Spleen (tissue), 11 donors: Measurements from ENCODE around the gene TIMP2. TPM values are rescaled to one million over a fixed set of nuclear protein-coding genes. Genes with fewer than 3 reads are reported as not detected.

ENCODE experiments used
- DNase-seq: peaks from one replicate; pipeline ENCODE4 v3.0.0-alpha.2; 2020
- H3K27ac ChIP-seq, 8 donors: fragments of 200-600 bp; sonication (generic) in 7 of 8; 1 replicate in 4 of 8; 2 replicates in 4 of 8; pipeline versions ENCODE4 v1.5.0 to v1.8.0; 2016 to 2021; ENCODE audit warnings: inconsistent platforms in 4 of 8, mild to moderate bottlenecking in 4 of 8, moderate library complexity in 1 of 8
- H3K27me3 ChIP-seq, 7 donors: fragments of 200-600 bp; sonication (generic) in 6 of 7; replicated peaks in 1 of 7; 1 replicate in 4 of 7; 2 replicates in 3 of 7; pipeline versions ENCODE4 v1.5.0 to v1.8.0; 2016 to 2021; ENCODE audit warnings: inconsistent platforms in 3 of 7, mild to moderate bottlenecking in 1 of 7
- H3K36me3 ChIP-seq, 6 donors: fragments of 200-600 bp; sonication (generic) in 5 of 6; 1 replicate in 4 of 6; 2 replicates in 2 of 6; pipeline versions ENCODE4 v1.5.0 to v1.8.0; 2016 to 2021; ENCODE audit warnings: inconsistent platforms in 2 of 6
- H3K4me1 ChIP-seq, 6 donors: fragments of 200-600 bp; sonication (generic) in 5 of 6; 1 replicate in 3 of 6; 2 replicates in 3 of 6; pipeline versions ENCODE4 v1.5.0 to v1.8.0; 2016 to 2021; ENCODE audit warnings: inconsistent platforms in 3 of 6
- H3K4me3 ChIP-seq, 8 donors: fragments of 200-600 bp; sonication (generic) in 7 of 8; 1 replicate in 4 of 8; 2 replicates in 4 of 8; pipeline versions ENCODE4 v1.5.0 to v1.8.0; 2016 to 2021; ENCODE audit warnings: inconsistent platforms in 4 of 8, mild to moderate bottlenecking in 4 of 8, moderate library complexity in 2 of 8
- H3K9me3 ChIP-seq, 8 donors: fragments of 200-600 bp; sonication (generic) in 7 of 8; 1 replicate in 4 of 8; 2 replicates in 4 of 8; pipeline versions ENCODE4 v1.5.0 to v1.8.0; 2016 to 2021; ENCODE audit warnings: inconsistent platforms in 4 of 8
- CTCF ChIP-seq, 11 experiments: fragments of 200-600 bp in 7 of 11; fragments of 450-650 bp in 4 of 11; sonication (generic) in 4 of 11; IDR thresholded peaks in 8 of 11; conservative IDR thresholded peaks in 3 of 11; 1 replicate in 7 of 11; 2 replicates in 4 of 11; pipeline versions ENCODE4 v1.4.0 to v1.8.0; 2016 to 2021; ENCODE audit warnings: antibody characterized with exemption in 11 of 11, inconsistent platforms in 4 of 11, mild to moderate bottlenecking in 1 of 11
- POLR2A ChIP-seq, 3 donors: fragments of 450-650 bp; IDR thresholded peaks; one replicate each; pipeline ENCODE4 v1.5.1; 2017; ENCODE audit warnings: antibody characterized with exemption in 3 of 3, mild to moderate bottlenecking in 1 of 3
- POLR2AphosphoS5 ChIP-seq, 3 donors: sonication (generic); formaldehyde crosslinking; IDR thresholded peaks; one replicate each; pipeline ENCODE4 v1.5.1; 2017; ENCODE audit warnings: antibody characterized with exemption in 3 of 3
- WGBS, 5 donors: extraction: QIAGEN DNeasy Blood & Tissue Kit in 3 of 5; methylation state at CpG; one replicate each; pipeline versions ENCODE4 v1.1.5 to v1.1.7; 2013 to 2018; 5-methylcytosine and 5-hydroxymethylcytosine counted together
- intact Hi-C: fragments of 100-400 bp; cut with DNase I; formaldehyde crosslinking; loops from one replicate; pipeline ENCODE4 v1.15.0; 2023; ENCODE audit warnings: low total_unique reads
- polyA plus RNA-seq, 3 donors: library from polyadenylated mRNA; stranded (reverse); fragments of 200-250 nt; gene quantifications; one replicate each; pipeline ENCODE4 v1.2.1, GENCODE V29; 2013
- total RNA-seq, 7 donors: library from RNA; depleted of rRNA in 3 of 7; stranded (reverse); fragments of >200 nt in 3 of 7; fragmentation: NEBNext Ultra II Directional in 4 of 7; extraction: Animal tissue kit (Norgen Biotek cat#: 25700) in 4 of 7; gene quantifications; one replicate each; pipeline versions ENCODE4 v1.1.0 to v1.2.1, GENCODE V29; 2016 to 2021
- donor health status: healthy with polysubstance abuse.
- donor health status: DM: no; HTN: no; CAD: no; lungs with moderate emphysema.
- donor health status: DM: no; HTN: no; CAD: no.
- donor health status: Bipolar disorder and iron deficiency.
- donor health status: healthy.
- donor health status: DM: no; HTN: no; CAD: no.
- donor health status: DM: yes; HTN: yes; CAD: no.

Gene TIMP2
- total and polyA plus RNA-seq, 10 donors = 16.3 to 333 (median 181) TPM

- H3K36me3 ChIP-seq = peaks cover 0 to 79% (median 16%) of the 10 kb centered on the region in 6 donors
- peaks cover 4 to 46% (median 23%) of the 10 kb centered on the region in 6 donors for H3K4me1 ChIP-seq
- WGBS, 5 donors = 82 to 95% (median 85%) methylated on average over 4 of the region's 4 CpGs
- DNase-seq = no peak
- H3K4me3 ChIP-seq = no peak overlapping the region
- H3K27ac ChIP-seq = peak overlapping the region in 1 of 8 donors; percentile 54
- TF ChIP-seq POLR2A (IDR thresholded peaks at IDR 0.05) = no peak
- no peak for TF ChIP-seq POLR2AphosphoS5 (IDR thresholded peaks at IDR 0.05)
- intact Hi-C loops = loop anchor here (5.0 kb wide), 1 partner anchor 111 kb away; no protein-coding TSS in a partner anchor
- H3K27me3 ChIP-seq = no peaks in the 10 kb centered on the region
- H3K9me3 ChIP-seq = no peaks in the 10 kb centered on the region
These were observed 64.0 kb downstream of the TIMP2 start for GRCh38 chr17:78861229-78861628.

- no peaks in the 10 kb centered on the region for H3K9me3 ChIP-seq
- WGBS, 5 donors = 72 to 88% (median 80%) methylated on average over 4 of the region's 4 CpGs
- H3K4me1 ChIP-seq = peaks cover 0 to 24% (median 6%) of the 10 kb centered on the region in 6 donors
- no peak overlapping the region for H3K4me3 ChIP-seq
- no peaks in the 10 kb centered on the region for H3K27me3 ChIP-seq
- intact Hi-C loops = no loop called here
- no peak overlapping the region for H3K27ac ChIP-seq
- H3K36me3 ChIP-seq = peaks cover 0 to 95% (median 32%) of the 10 kb centered on the region in 6 donors
- TF ChIP-seq POLR2A (IDR thresholded peaks at IDR 0.05) (no peak), POLR2AphosphoS5 (IDR thresholded peaks at IDR 0.05) (no peak), CTCF (IDR thresholded peaks at IDR 0.05 in 8 of 11, conservative IDR thresholded peaks at IDR 0.05 in 3 of 11) (no peak)
- DNase-seq = no peak
These were observed 66.1 kb downstream of the TIMP2 start for GRCh38 chr17:78859051-78859450.

- no peak for DNase-seq
- H3K4me1 ChIP-seq = peaks cover 0 to 16% (median under 1%) of the 10 kb centered on the region in 6 donors
- no peak overlapping the region for H3K27ac ChIP-seq
- 90 to 97% (median 92%) methylated on average over 13 to 14 of the region's 14 CpGs for WGBS, 5 donors
- H3K9me3 ChIP-seq = no peaks in the 10 kb centered on the region
- TF ChIP-seq POLR2A (IDR thresholded peaks at IDR 0.05) = no peak
- peak in 1 of 3 donors; percentile 10 for TF ChIP-seq POLR2AphosphoS5 (IDR thresholded peaks at IDR 0.05)
- no peaks in the 10 kb centered on the region for H3K27me3 ChIP-seq
- peaks cover 0 to 98% (median 36%) of the 10 kb centered on the region in 6 donors for H3K36me3 ChIP-seq
- intact Hi-C loops = no loop called here
- no peak overlapping the region for H3K4me3 ChIP-seq
These were observed 67.9 kb downstream of the TIMP2 start for GRCh38 chr17:78857266-78857665.

GRCh38 chr17:78855561-78856165, 69.5 kb downstream of the TIMP2 start:
- 90 to 97% (median 92%) methylated on average over 8 to 25 of the region's 25 CpGs for WGBS, 5 donors
- intact Hi-C loops = no loop called here
- Histone ChIP-seq H3K4me3 (no peak overlapping the region), H3K36me3 (peaks cover 0 to 93% (median 33%) of the 10 kb centered on the region in 6 donors), H3K4me1 (peaks cover 0 to 10% (median 0%) of the 10 kb centered on the region in 6 donors), H3K27me3 (no peaks in the 10 kb centered on the region), H3K9me3 (no peaks in the 10 kb centered on the region), H3K27ac (no peak overlapping the region)
- TF ChIP-seq POLR2A (IDR thresholded peaks at IDR 0.05) (no peak), POLR2AphosphoS5 (IDR thresholded peaks at IDR 0.05) (peak in 1 of 3 donors; percentile 2)
- no peak for DNase-seq

GRCh38 chr17:78854508-78854907, 70.7 kb downstream of the TIMP2 start:
- TF ChIP-seq POLR2AphosphoS5 (IDR thresholded peaks at IDR 0.05) (no peak), POLR2A (IDR thresholded peaks at IDR 0.05) (no peak), CTCF (IDR thresholded peaks at IDR 0.05 in 8 of 11, conservative IDR thresholded peaks at IDR 0.05 in 3 of 11) (no peak)
- Histone ChIP-seq H3K27ac (no peak overlapping the region), H3K36me3 (peaks cover 0 to 81% (median 33%) of the 10 kb centered on the region in 6 donors), H3K4me1 (peaks cover 0 to 9% (median 0%) of the 10 kb centered on the region in 6 donors), H3K4me3 (no peak overlapping the region), H3K27me3 (no peaks in the 10 kb centered on the region), H3K9me3 (no peaks in the 10 kb centered on the region)
- WGBS, 5 donors = 83 to 95% (median 91%) methylated on average over 7 to 9 of the region's 9 CpGs
- intact Hi-C loops = no loop called here
- no peak for DNase-seq
